Osteoblast (primary cell): ENCODE data around the gene SULF2. TPM values are rescaled to one million over a fixed set of nuclear protein-coding genes. Genes with fewer than 3 reads are reported as not detected.
A peak's percentile ranks its signal among the peaks of the same experiment; 100 is the strongest.

ENCODE experiments used
- DNase-seq: peaks from one replicate; pipeline ENCODE4 v3.0.0; 2011; ENCODE audit warnings: low spot score, mixed read lengths; ENCODE audit not compliant: insufficient read length; ENCODE audit errors: missing footprints
- H2AFZ ChIP-seq: 2 replicates; pipeline ENCODE4 v1.6.0; 2011; ENCODE audit warnings: mild to moderate bottlenecking, low read length
- H3K27ac ChIP-seq: 2 replicates; pipeline ENCODE4 v1.5.1; 2011; ENCODE audit warnings: mild to moderate bottlenecking, low read depth, low read length, moderate library complexity
- H3K27me3 ChIP-seq: 2 replicates; pipeline ENCODE4 v1.6.0; 2012; ENCODE audit warnings: mild to moderate bottlenecking, control low read depth, inconsistent platforms, low read length, moderate library complexity; ENCODE audit not compliant: insufficient read depth
- H3K36me3 ChIP-seq: 2 replicates; pipeline ENCODE4 v1.5.1; 2011; ENCODE audit warnings: mild to moderate bottlenecking, low read length, control low read depth, moderate library complexity; ENCODE audit not compliant: insufficient read depth
- H3K4me1 ChIP-seq: 2 replicates; pipeline ENCODE4 v1.5.1; 2011; ENCODE audit warnings: mild to moderate bottlenecking, low read length, control low read depth, moderate library complexity; ENCODE audit not compliant: insufficient read depth
- H3K4me2 ChIP-seq: 2 replicates; pipeline ENCODE4 v1.6.0; 2011; ENCODE audit warnings: mild to moderate bottlenecking, low read length; ENCODE audit not compliant: insufficient read depth
- H3K4me3 ChIP-seq: fragments of 200-600 bp; sonication (generic); 3 replicates; pipeline ENCODE4 v1.5.1; 2012; ENCODE audit warnings: mild to moderate bottlenecking, low read length, inconsistent platforms; ENCODE audit not compliant: insufficient read depth
- H3K79me2 ChIP-seq: 2 replicates; pipeline ENCODE4 v1.6.0; 2012; ENCODE audit warnings: mild to moderate bottlenecking, low read length, control low read depth, inconsistent platforms; ENCODE audit not compliant: insufficient read depth
- H3K9me3 ChIP-seq: 2 replicates; pipeline ENCODE4 v1.5.1; 2011; ENCODE audit warnings: low read depth, low read length, control low read depth
- H4K20me1 ChIP-seq: 2 replicates; pipeline ENCODE4 v1.6.0; 2012; ENCODE audit warnings: mild to moderate bottlenecking, low read length, control low read depth; ENCODE audit not compliant: insufficient read depth
- CTCF ChIP-seq: IDR thresholded peaks from 2 replicates; pipeline ENCODE4 v1.5.1; 2011; ENCODE audit warnings: mild to moderate bottlenecking, low read depth, low read length, moderate library complexity; ENCODE audit errors: extremely low read depth
- total RNA-seq: library from RNA; depleted of rRNA; stranded (reverse); fragments of >200 nt; gene quantifications from 2 replicates; pipeline ENCODE4 v1.2.3, GENCODE V29; 2012

Gene SULF2
- total RNA-seq, 1 donor, result 102 TPM

GRCh38 chr20:47672166-47672565, 113.1 kb downstream of the SULF2 start:
- Histone ChIP-seq H3K9me3 (no peaks in the 10 kb centered on the region), H3K27ac (no peak overlapping the region), H3K4me2 (no peak overlapping the region), H3K79me2 (no peaks in the 10 kb centered on the region), H2AFZ (no peak overlapping the region), H3K27me3 (no peaks in the 10 kb centered on the region), H3K4me1 (no peaks in the 10 kb centered on the region), H3K4me3 (no peak overlapping the region), H4K20me1 (no peaks in the 10 kb centered on the region), H3K36me3 (no peaks in the 10 kb centered on the region)
- TF ChIP-seq CTCF, result no peak
- DNase-seq, result peak; percentile 62

- TF ChIP-seq CTCF, result no peak
- Histone ChIP-seq H3K79me2 (no peaks in the 10 kb centered on the region), H3K27me3 (no peaks in the 10 kb centered on the region), H3K4me1 (no peaks in the 10 kb centered on the region), H3K27ac (no peak overlapping the region), H4K20me1 (no peaks in the 10 kb centered on the region), H3K9me3 (no peaks in the 10 kb centered on the region), H3K4me2 (no peak overlapping the region), H2AFZ (no peak overlapping the region), H3K36me3 (no peaks in the 10 kb centered on the region), H3K4me3 (no peak overlapping the region)
- peak; percentile 78 for DNase-seq
Observed at GRCh38 chr20:47670913-47671312, 114.4 kb downstream of the SULF2 start.

DNA sequence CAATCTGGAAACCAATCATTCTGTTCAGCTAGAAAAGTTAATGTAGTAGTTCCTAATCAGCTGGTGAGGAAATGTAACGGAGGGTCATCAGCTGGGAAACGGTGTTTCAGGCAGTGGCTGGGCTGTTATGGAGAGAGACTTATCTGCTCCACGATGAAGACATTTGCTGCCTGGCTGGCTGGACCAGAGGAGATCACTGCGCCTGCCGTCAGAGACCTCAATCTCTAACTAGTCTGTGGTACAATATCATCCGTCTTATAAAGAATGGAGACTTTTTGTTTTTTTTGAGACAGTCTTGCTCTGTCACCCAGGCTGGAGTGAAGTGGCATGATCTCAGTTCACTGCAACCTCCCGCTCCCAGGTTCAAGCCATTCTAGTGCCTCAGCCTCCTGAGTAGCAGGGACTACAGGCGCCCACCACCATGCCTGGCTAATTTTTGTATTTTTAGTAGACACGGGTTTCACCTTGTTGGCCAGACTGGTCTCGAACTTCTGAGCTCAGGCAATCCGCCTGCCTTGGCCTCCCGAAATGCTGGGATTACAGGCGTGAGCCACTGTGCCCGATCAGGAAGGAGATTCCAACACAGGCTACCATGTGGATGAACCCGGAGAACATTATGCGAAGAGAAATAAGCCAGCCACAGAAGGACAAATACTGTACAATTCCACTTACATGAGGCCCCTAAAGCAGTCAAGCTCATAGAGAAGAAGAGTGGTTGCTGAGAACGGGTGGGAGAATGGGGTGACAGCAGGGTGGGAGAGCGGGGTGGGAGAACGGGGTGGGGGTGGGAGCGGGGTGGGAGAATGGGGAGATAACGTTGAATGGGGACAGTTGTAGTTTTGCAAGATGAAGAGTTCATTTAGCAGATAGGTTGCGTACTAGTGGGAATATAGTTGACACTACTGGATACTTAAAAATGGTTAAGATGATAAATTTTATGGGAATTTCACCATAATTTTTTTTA, 115.1 kb downstream of the SULF2 start:
- no peak overlapping the region for H3K4me3 ChIP-seq
- peak; percentile 87 for DNase-seq
- no peaks in the 10 kb centered on the region for H3K9me3 ChIP-seq
- no peaks in the 10 kb centered on the region for H3K27me3 ChIP-seq
- peaks cover 2% of the 10 kb centered on the region for H4K20me1 ChIP-seq
- no peak overlapping the region for H2AFZ ChIP-seq
- H3K27ac ChIP-seq, result no peak overlapping the region
- H3K79me2 ChIP-seq, result no peaks in the 10 kb centered on the region
- no peak for TF ChIP-seq CTCF
- H3K36me3 ChIP-seq, result no peaks in the 10 kb centered on the region
- H3K4me1 ChIP-seq, result no peaks in the 10 kb centered on the region
- no peak overlapping the region for H3K4me2 ChIP-seq

GRCh38 chr20:47669489-47669888, 115.8 kb downstream of the SULF2 start:
- Histone ChIP-seq H3K9me3 (no peaks in the 10 kb centered on the region), H3K27me3 (no peaks in the 10 kb centered on the region), H3K4me3 (no peak overlapping the region), H4K20me1 (peaks cover 2% of the 10 kb centered on the region), H3K36me3 (no peaks in the 10 kb centered on the region), H3K4me1 (no peaks in the 10 kb centered on the region), H3K27ac (no peak overlapping the region), H3K4me2 (no peak overlapping the region), H3K79me2 (no peaks in the 10 kb centered on the region), H2AFZ (no peak overlapping the region)
- DNase-seq, result peak; percentile 89
- TF ChIP-seq CTCF, result no peak
